ENCODE data around the gene NCEH1. TPM values are rescaled to one million over a fixed set of nuclear protein-coding genes. Genes with fewer than 3 reads are reported as not detected.

NCEH1 gene
- total RNA-seq, 4 donors from 2014 or later = 6.6 to 15.8 (median 10.6) TPM

DNA sequence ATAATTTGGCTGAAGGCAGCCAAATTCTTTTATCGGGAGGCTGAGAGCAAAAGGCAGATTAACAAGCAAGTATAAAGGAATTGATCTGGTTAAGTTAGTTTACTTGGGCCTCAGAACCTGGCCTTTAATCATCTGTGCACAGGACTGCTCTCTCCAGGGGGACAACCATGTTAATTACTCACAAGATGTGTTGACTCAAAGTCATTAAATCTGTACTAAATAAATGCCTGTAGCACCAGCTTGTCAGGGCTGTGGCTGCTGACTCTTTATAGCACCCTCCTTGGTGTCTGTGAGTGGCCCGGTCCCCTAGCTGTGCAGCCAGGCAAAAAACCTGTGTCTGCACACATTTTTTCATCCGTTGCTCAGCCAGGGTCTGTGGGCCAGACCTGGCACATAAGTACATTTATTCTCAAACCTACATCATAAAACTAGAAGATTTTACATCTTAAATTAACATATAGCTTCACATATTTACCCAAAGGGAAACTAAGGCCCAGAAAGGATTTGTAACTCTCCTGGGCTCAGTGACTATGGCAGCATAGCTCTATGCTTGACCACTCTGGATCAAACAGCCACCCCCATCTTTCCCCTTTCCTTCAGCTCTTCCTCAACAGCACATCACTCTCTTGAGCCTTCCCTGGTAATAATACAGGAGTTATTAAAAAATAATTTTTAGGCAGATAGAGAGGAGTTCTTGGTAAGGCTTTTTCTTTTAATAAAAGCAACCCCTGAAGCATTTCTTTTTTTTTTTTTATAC, 51.4 kb downstream of the NCEH1 start:
- no peaks in the 10 kb centered on the region for H3K36me3 ChIP-seq
- no peaks in the 10 kb centered on the region for H3K27me3 ChIP-seq
- no peak overlapping the region for H3K27ac ChIP-seq
- no peak for TF ChIP-seq POLR2A (IDR thresholded peaks at IDR 0.05)
- TF ChIP-seq, protein P1, sequence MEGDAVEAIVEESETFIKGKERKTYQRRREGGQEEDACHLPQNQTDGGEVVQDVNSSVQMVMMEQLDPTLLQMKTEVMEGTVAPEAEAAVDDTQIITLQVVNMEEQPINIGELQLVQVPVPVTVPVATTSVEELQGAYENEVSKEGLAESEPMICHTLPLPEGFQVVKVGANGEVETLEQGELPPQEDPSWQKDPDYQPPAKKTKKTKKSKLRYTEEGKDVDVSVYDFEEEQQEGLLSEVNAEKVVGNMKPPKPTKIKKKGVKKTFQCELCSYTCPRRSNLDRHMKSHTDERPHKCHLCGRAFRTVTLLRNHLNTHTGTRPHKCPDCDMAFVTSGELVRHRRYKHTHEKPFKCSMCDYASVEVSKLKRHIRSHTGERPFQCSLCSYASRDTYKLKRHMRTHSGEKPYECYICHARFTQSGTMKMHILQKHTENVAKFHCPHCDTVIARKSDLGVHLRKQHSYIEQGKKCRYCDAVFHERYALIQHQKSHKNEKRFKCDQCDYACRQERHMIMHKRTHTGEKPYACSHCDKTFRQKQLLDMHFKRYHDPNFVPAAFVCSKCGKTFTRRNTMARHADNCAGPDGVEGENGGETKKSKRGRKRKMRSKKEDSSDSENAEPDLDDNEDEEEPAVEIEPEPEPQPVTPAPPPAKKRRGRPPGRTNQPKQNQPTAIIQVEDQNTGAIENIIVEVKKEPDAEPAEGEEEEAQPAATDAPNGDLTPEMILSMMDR (IDR thresholded peaks at IDR 0.05) = no peak
- no peak overlapping the region for H3K4me3 ChIP-seq
- no peaks in the 10 kb centered on the region for H3K9me3 ChIP-seq
- no peaks in the 10 kb centered on the region for H3K4me1 ChIP-seq
- DNase-seq = no peak

- H3K36me3 ChIP-seq = no peaks in the 10 kb centered on the region
- no peak overlapping the region for H3K4me3 ChIP-seq
- DNase-seq = no peak
- no peak overlapping the region for H3K27ac ChIP-seq
- no peaks in the 10 kb centered on the region for H3K9me3 ChIP-seq
- no peak for TF ChIP-seq POLR2A (IDR thresholded peaks at IDR 0.05)
- TF ChIP-seq, protein P1 (IDR thresholded peaks at IDR 0.05) = no peak
- H3K4me1 ChIP-seq = no peaks in the 10 kb centered on the region
- H3K27me3 ChIP-seq = no peaks in the 10 kb centered on the region
Observed at GRCh38 chr3:172658344-172659245, 52.3 kb downstream of the NCEH1 start.

DNA sequence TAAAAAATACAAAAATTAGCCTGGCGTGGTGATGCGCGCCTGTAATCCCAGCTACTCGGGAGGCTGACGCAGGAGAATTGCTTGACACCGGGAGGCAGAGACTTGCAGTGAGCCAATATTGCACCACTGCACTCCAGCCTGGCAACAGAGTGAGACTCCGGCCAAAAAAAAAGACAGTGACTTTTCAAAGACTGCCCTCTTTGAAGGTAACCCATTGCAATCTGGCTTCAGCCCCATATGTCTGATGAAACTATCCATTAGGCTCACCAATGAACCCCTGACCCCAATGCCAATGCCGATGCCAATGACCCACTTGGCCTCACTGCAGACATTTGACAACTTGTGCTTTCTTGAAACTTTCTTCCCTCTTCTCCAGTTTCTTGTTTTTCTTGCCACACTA, 54.3 kb downstream of the NCEH1 start:
- Histone ChIP-seq H3K36me3 (no peaks in the 10 kb centered on the region), H3K9me3 (no peaks in the 10 kb centered on the region), H3K27ac (no peak overlapping the region), H3K4me1 (no peaks in the 10 kb centered on the region), H3K27me3 (no peaks in the 10 kb centered on the region), H3K4me3 (no peak overlapping the region)
- TF ChIP-seq, protein P1 (IDR thresholded peaks at IDR 0.05) = no peak
- no peak for TF ChIP-seq POLR2A (IDR thresholded peaks at IDR 0.05)
- DNase-seq = no peak

GRCh38 chr3:172655388-172655787, 55.5 kb downstream of the NCEH1 start:
- TF ChIP-seq, protein P1 (IDR thresholded peaks at IDR 0.05) = no peak
- no peak for TF ChIP-seq POLR2A (IDR thresholded peaks at IDR 0.05)
- Histone ChIP-seq H3K4me1 (no peaks in the 10 kb centered on the region), H3K36me3 (no peaks in the 10 kb centered on the region), H3K27me3 (no peaks in the 10 kb centered on the region), H3K4me3 (no peak overlapping the region), H3K27ac (no peak overlapping the region), H3K9me3 (no peaks in the 10 kb centered on the region)
- no peak for DNase-seq

GRCh38 chr3:172654470-172654869, 56.4 kb downstream of the NCEH1 start:
- DNase-seq = no peak
- Histone ChIP-seq H3K9me3 (no peaks in the 10 kb centered on the region), H3K4me3 (no peak overlapping the region), H3K36me3 (no peaks in the 10 kb centered on the region), H3K4me1 (no peaks in the 10 kb centered on the region), H3K27me3 (no peaks in the 10 kb centered on the region), H3K27ac (no peak overlapping the region)
- no peak for TF ChIP-seq POLR2A (IDR thresholded peaks at IDR 0.05)
- TF ChIP-seq, protein P1 (IDR thresholded peaks at IDR 0.05) = no peak

All from Peyer's patch (tissue), 4 donors.